Dermis blood vessel endothelial cell (primary cell): ENCODE results near the gene ALDH1A1. TPM values are rescaled to one million over a fixed set of nuclear protein-coding genes. Genes with fewer than 3 reads are reported as not detected.

Experiments used
- DNase-seq: peaks from one replicate; pipeline ENCODE4 v3.0.0; 2010
- total RNA-seq: library from RNA; depleted of rRNA; stranded (reverse); fragments of >200 nt; gene quantifications from 2 replicates; pipeline ENCODE4 v1.2.3, GENCODE V29; 2014

ALDH1A1 gene
- total RNA-seq, 1 donor from 2014 or later = 1,650 TPM

DNA sequence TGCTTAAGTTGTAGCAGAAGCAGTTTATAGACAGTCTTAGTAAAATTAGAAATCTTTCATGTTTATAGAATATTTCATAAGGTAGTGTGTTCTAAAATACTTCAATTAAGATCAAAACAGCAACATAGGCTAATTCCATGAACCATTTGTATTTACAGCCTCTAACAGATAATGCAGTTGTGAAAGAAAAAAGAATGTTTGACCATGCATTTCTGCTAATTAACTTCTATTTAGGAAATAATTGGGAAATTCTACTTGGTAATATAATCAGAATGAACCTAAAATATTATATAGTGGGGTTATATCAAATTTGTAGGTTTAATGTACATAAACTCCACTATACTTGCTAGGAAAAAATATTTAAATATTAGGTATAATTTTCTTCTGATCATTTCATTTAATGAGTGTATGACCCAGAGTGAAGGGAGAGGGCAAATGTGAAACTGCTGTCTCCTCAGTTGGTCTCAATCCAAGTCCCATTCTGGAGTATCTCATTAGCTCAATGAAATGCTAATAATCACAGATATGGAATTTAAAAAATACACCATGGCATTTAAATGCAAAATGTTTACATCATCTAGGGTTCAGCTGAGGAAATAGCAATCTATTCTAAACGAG is 34.9 kb downstream of the ALDH1A1 start:
- DNase-seq = no peak

GRCh38 chr9:72915659-72916058 is 37.2 kb downstream of the ALDH1A1 start:
- DNase-seq = no peak

DNA sequence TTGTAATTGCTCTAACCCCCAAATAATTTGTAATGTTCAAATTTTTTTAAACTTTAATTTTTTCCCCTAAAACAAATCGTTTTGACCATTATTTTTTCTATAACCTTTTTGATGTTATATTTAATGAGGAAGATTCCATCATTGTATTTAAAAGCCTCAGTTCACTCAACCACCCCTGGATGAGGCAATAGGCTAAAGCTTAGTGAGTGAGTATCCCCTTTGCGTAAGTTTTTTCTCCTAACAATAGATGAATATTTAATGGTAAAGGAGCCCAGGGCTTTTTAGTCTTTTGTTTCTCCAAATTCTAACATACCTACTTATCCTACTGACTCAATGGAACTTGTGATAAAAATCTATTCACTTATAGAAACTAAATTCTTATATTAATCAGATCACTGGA is 38.1 kb downstream of the ALDH1A1 start:
- DNase-seq = no peak

DNA sequence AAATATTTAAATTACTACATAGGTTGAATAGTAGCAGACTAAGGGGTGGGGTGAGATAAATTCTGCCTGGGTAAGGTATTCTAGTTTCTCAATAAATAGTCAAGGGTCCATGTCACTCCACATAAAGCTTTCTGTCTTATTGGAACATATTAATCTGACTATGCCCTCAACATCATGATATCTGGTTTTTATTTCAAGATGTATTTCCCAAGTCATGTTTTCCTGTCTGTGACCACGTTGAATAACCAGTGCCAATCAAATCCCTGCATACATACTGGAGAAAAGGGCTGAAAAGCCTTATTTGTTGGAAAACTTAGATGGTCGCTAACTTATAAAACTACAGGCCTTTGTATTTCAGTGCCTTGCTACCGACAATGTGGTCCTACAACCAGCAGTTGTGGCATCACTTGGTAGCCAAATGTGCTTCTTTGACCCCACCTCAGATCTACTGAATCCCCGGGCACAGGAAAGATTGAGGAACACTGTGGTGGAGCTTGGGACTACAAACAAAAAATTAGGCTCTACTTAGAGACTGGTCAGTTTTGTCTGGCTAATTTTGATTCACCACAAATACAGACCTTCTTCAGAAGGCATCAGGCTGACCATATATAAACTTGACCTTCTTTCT is 39.4 kb downstream of the ALDH1A1 start:
- DNase-seq = no peak

- DNase-seq = no peak
These were observed 40.1 kb downstream of the ALDH1A1 start for GRCh38 chr9:72912476-72913381.

- no peak for DNase-seq
These were observed 41.0 kb downstream of the ALDH1A1 start for GRCh38 chr9:72911816-72912215.

- no peak for DNase-seq
These were observed 41.5 kb downstream of the ALDH1A1 start for GRCh38 chr9:72911247-72911775.

DNA sequence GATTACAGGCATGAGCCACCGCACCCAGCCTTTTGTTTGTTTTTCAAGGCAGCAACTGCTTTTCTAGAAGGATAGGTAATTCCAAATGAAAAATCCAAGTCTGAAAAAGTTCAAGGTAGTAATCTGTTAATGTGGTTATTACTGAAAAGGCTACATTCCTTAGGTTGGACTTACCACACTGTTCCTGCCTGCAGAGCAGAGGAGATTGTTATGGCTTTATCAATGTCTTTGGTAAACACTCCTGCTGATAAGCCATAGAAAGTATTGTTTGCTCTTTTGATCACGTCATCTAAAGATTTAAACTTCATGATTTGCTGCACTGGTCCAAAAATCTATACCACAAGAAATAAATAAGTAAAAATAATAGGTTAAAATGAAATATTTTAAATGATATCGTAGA is 43.4 kb downstream of the ALDH1A1 start:
- DNase-seq = no peak

DNA sequence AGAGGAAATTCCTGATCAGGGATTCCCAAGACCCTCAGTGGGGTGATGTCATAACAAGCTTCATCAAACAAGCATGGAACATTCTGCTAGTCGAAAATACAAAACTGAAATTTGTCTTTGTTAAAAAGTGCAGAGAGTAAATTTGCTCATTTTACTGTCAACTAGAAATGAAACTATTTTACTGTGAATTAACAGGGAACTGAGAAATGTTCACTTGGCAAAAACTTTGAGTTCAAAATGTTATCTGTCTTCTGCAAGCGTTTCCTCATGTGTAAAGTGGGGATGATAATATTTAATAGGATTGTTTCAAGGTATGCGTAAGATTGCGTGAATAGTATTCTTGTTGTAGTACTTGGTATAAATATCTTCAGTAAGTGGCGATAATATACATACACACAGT is 45.4 kb downstream of the ALDH1A1 start:
- DNase-seq = peak; percentile 37

DNA sequence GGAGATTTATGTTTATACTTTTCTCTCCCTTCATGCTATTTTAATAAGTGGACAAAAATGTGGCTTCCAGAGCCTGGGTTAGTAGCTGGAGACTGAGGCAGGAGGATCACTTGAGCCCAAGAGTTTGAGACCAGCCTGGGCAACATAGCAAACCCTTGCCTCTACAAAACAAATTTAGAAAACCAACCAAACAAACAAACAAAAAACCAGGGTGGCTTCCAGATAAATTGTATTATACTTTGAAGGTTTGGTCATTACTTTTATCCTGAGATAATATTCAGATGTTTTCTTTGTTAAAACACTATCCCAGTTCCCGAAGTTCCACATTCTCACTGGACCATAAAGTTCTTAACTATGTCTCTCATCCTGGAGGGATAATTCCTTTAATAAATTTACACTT is 46.0 kb downstream of the ALDH1A1 start:
- DNase-seq = no peak

DNA sequence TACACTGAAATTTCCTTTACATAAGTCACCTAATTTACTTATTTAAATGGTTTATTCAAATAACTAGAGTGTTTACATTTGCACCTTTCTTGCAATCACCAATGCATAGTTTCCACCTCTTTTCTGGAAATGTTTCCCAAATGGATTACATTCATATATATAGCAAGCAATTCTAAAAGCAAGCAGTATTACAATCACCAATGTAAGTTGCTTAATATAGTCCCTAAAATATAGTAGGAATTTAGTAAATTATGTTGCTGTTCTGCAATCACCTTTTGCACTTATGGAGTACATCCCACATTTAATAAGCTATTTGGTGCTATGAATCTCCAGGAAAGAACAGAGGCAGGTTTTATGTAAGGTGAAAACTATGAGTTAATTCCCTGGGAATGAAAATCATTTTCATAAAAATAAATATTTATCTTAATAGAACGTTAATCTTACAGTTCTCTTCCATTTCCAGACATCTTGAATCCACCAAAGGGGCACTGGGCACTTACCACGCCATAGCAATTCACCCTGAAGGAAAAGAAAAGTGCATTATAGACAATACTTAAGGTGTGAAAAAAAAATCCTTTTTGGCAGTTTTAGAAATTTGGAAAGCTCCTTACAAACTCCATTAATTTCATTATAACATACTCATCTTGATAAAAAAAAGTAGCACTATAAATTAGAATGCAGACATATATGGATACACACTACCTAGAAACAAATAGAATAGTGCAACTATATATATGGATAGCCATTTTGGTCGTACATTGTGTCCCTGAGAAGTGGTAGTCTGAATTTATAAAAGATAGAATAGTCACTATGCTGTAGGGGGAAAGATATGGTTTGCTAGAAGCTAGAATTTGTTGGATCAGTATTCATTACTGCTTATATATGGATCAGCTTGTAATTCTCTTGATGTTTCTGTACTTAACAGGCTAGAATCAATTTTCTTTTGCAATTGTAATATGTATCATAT is 47.1 kb downstream of the ALDH1A1 start:
- no peak for DNase-seq

- no peak for DNase-seq
These were observed 48.4 kb downstream of the ALDH1A1 start for GRCh38 chr9:72904267-72905093.

GRCh38 chr9:72903103-72903502 is 49.8 kb downstream of the ALDH1A1 start:
- no peak for DNase-seq

DNA sequence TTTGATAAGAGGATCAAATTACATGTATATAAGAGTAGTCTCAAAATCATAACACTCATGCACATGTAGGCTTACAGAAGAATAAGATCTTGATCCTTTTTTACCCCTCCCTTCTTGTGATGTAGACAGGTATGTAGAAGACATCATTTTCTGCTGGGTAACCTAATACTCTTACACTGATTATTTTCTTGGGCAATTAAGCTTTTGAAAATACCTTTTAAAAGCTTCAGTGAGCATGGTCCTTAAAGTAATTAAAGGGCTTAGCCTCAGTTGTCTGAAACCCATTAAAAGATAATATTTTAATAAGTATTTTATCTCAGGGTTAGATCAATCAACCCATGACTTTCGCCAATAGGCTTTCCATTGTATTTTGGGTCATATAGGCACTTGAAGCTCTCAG is 50.6 kb downstream of the ALDH1A1 start:
- DNase-seq = no peak

- DNase-seq = no peak
These were observed 52.9 kb downstream of the ALDH1A1 start for GRCh38 chr9:72899734-72900477.

DNA sequence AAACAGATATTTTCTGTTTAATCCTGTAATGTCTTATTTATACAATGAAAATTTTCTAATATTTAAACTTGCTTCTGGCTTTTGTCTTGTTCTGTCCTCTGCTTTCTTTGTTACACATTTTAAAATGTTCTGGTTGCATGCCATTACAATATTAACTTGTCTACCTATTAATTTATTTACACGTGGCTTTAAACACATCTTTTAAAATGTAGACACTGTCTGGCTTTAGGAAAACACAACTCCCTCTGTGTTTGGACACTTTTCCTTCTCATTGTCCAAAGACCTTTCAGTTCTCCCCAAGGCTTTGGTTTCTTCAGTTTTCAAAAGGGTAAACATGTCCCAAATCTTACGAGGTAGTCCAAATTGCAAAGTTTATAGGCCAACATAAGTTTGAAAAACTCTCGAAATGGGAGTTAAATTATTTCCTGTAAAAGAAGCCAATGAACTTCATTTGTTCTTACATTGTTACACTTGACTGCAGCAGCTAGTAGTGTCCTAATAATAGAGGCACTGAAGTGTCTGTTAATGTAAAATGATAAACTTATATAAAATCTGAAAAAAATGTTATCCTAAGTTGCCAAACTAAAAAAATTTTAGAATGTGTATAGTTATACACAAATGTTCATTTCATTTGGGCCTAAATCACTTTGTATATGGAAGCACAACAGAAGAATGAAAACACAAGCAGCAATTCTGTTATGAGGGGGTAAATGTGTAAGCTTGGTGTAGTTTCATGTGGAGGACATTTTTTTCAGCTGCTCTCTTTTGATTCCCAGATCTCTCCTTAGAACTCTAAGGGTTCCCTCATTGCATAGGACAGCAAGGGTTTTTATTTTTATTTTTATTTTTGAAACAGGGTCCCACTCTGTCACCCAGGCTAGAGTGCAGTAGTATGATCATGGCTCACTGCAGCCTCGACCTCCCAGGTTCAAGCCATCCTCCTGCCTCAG is 53.8 kb downstream of the ALDH1A1 start:
- DNase-seq = no peak

DNA sequence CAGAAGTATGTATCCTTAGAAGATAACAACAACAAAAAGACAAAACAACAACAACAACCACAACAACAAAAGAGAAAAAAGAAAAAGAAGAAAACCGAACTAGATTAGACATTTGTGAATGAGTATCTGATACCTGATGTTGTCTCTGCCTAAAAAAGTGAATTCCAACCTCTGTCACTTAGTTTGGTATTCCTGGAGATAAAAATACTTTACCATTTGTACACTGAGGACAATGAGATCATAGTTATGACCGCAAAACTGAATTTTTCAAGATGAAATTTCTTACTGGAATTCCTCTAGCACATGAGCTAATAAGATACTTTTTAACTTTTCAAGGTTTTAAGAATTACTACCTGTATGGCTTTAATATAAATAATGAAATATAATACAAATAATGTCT is 54.5 kb downstream of the ALDH1A1 start:
- no peak for DNase-seq

GRCh38 chr9:72897069-72897649 is 55.7 kb downstream of the ALDH1A1 start:
- no peak for DNase-seq

DNA sequence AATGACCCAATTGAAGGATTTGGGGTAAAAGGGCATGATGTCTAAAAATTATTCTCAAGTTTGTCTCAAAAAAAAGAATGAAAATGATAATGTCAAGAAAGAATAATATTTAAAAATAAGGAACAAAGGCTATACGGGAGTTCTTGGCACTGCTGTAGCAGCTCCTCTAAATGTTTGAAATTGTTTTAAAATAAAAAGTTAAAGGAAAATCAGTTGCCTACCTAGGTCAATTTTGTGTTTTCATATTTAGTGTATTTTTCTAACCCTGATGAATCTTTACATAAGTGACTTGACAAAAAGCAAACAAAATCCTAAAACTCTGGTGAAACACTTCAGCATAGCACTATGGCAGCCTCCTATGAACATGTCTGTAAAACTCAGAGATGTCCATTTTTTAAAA is 56.4 kb downstream of the ALDH1A1 start:
- no peak for DNase-seq
